WTC11 (cell line): ENCODE data around the gene MSH3. TPM values are rescaled to one million over a fixed set of nuclear protein-coding genes. Genes with fewer than 3 reads are reported as not detected.

Experiments
- ATAC-seq: fragments of 200-7000 bp; cut with Tn5 transposase; 2 replicates; pipeline ENCODE4 v1.10.0; 2021; ENCODE audit warnings: mild to moderate bottlenecking, moderate library complexity
- CTCF ChIA-PET: fragments of 300-600 bp; sonication (Branson Sonifier 250); formaldehyde crosslinking; loops from one replicate; lab custom pipeline; 2021; ENCODE audit warnings: antibody characterized with exemption; lab: Charles Lee
- POLR2A ChIA-PET: fragments of 350-600 bp; sonication (Branson Sonifier 250); formaldehyde crosslinking; loops from one replicate; lab custom pipeline; 2021; ENCODE audit warnings: antibody characterized with exemption; lab: Charles Lee
- DNase-seq: peaks from one replicate; pipeline ENCODE4 v3.0.0; 2021; ENCODE audit warnings: low spot score
- H3K27ac Mint-ChIP-seq: 2 replicates; pipeline ENCODE4 v1.8.0; 2021; ENCODE audit warnings: mixed read lengths
- H3K27me3 Mint-ChIP-seq: 2 replicates; pipeline ENCODE4 v1.8.0; 2021; ENCODE audit warnings: low read depth, mild to moderate bottlenecking, moderate library complexity, mixed read lengths
- H3K36me3 Mint-ChIP-seq: 2 replicates; pipeline ENCODE4 v1.8.0; 2021; ENCODE audit warnings: mixed read lengths
- H3K4me1 Mint-ChIP-seq: 2 replicates; pipeline ENCODE4 v1.8.0; 2022; ENCODE audit warnings: mixed read lengths
- H3K4me3 Mint-ChIP-seq: 2 replicates; pipeline ENCODE4 v1.8.0; 2021; ENCODE audit warnings: mild to moderate bottlenecking, moderate library complexity, mixed read lengths
- H3K9me3 Mint-ChIP-seq: 2 replicates; pipeline ENCODE4 v1.8.0; 2021; ENCODE audit warnings: mixed read lengths
- ELF4 ChIP-seq: sonication (generic); formaldehyde crosslinking; IDR thresholded peaks from 2 replicates; pipeline ENCODE4 v1.8.1; 2022; ENCODE audit warnings: low read depth, mild to moderate bottlenecking, moderate library complexity, missing genetic modification reagents
- ETV6 ChIP-seq: sonication (generic); formaldehyde crosslinking; IDR thresholded peaks from 2 replicates; pipeline ENCODE4 v1.8.1; 2022; ENCODE audit warnings: mild to moderate bottlenecking, missing genetic modification reagents
- FOXP1 ChIP-seq: sonication (generic); formaldehyde crosslinking; IDR thresholded peaks from 2 replicates; pipeline ENCODE4 v1.8.0; 2022; ENCODE audit warnings: missing genetic modification reagents, mild to moderate bottlenecking, moderate library complexity, borderline replicate concordance
- IRF2 ChIP-seq: sonication (generic); formaldehyde crosslinking; IDR thresholded peaks from 2 replicates; pipeline ENCODE4 v1.8.0; 2022; ENCODE audit warnings: low read depth, missing genetic modification reagents, borderline replicate concordance
- JAZF1 ChIP-seq: fragments of 250-450 bp; sonication (Bioruptor Pico); IDR thresholded peaks from 2 replicates; pipeline ENCODE4 v1.9.0; 2021; ENCODE audit warnings: moderate library complexity, mild to moderate bottlenecking, inconsistent platforms
- JUN ChIP-seq: sonication (generic); formaldehyde crosslinking; IDR thresholded peaks from 2 replicates; pipeline ENCODE4 v1.8.0; 2023; ENCODE audit warnings: mild to moderate bottlenecking, missing genetic modification reagents
- MXD4 ChIP-seq: fragments of 250-450 bp; sonication (Bioruptor Pico); IDR thresholded peaks from 2 replicates; pipeline ENCODE4 v1.8.0; 2021; ENCODE audit warnings: mild to moderate bottlenecking, moderate library complexity, borderline replicate concordance
- MYBL2 ChIP-seq: sonication (generic); formaldehyde crosslinking; IDR thresholded peaks from 2 replicates; pipeline ENCODE4 v1.8.1; 2023; ENCODE audit warnings: mild to moderate bottlenecking, moderate library complexity, missing genetic modification reagents
- NFYB ChIP-seq: sonication (generic); formaldehyde crosslinking; conservative IDR thresholded peaks from 2 replicates; pipeline ENCODE4 v1.8.0; 2022; ENCODE audit warnings: low read depth, missing genetic modification reagents
- NR2C2 ChIP-seq: sonication (generic); formaldehyde crosslinking; IDR thresholded peaks from 2 replicates; pipeline ENCODE4 v1.8.0; 2022; ENCODE audit warnings: mild to moderate bottlenecking, missing genetic modification reagents
- RORB ChIP-seq: fragments of 250-450 bp; sonication (Bioruptor Pico); IDR thresholded peaks from 2 replicates; pipeline ENCODE4 v1.9.0; 2021; ENCODE audit warnings: mild to moderate bottlenecking
- TEAD1 ChIP-seq: sonication (generic); formaldehyde crosslinking; IDR thresholded peaks from 2 replicates; pipeline ENCODE4 v1.8.0; 2022; ENCODE audit warnings: mild to moderate bottlenecking, missing genetic modification reagents
- ZNF219 ChIP-seq: sonication (generic); formaldehyde crosslinking; IDR thresholded peaks from 2 replicates; pipeline ENCODE4 v1.8.0; 2023; ENCODE audit warnings: missing genetic modification reagents, mild to moderate bottlenecking, borderline replicate concordance
- ZNF232 ChIP-seq: sonication (generic); formaldehyde crosslinking; IDR thresholded peaks from 2 replicates; pipeline ENCODE4 v1.8.0; 2022; ENCODE audit warnings: mild to moderate bottlenecking, missing genetic modification reagents
- total RNA-seq: library from RNA; stranded (reverse); gene quantifications from 3 replicates; pipeline ENCODE4 v1.2.3, GENCODE V29; 2021
- TF ChIP-seq, protein P1 (sequence below): fragments of 250-450 bp; sonication (Bioruptor Pico); IDR thresholded peaks from 2 replicates; pipeline ENCODE4 v1.9.0; 2021; ENCODE audit warnings: mild to moderate bottlenecking
- TF ChIP-seq, protein P2 (sequence below): fragments of 250-450 bp; sonication (Bioruptor Pico); IDR thresholded peaks from 2 replicates; pipeline ENCODE4 v1.8.0; 2021; ENCODE audit warnings: mild to moderate bottlenecking
- TF ChIP-seq, protein P3 (sequence below): fragments of 250-450 bp; sonication (Bioruptor Pico); IDR thresholded peaks from 2 replicates; pipeline ENCODE4 v1.9.0; 2021; ENCODE audit warnings: mild to moderate bottlenecking
- TF ChIP-seq, protein P4 (sequence below): sonication (generic); formaldehyde crosslinking; IDR thresholded peaks from 2 replicates; pipeline ENCODE4 v1.8.0; 2023; ENCODE audit warnings: mild to moderate bottlenecking, missing genetic modification reagents
- TF ChIP-seq, protein P5 (sequence below): sonication (generic); formaldehyde crosslinking; IDR thresholded peaks from 2 replicates; pipeline ENCODE4 v1.8.1; 2022; ENCODE audit warnings: mild to moderate bottlenecking, moderate library complexity, missing genetic modification reagents
- TF ChIP-seq, protein P6 (sequence below): sonication (generic); formaldehyde crosslinking; conservative IDR thresholded peaks from 2 replicates; pipeline ENCODE4 v1.8.1; 2022; ENCODE audit warnings: mild to moderate bottlenecking, missing genetic modification reagents
- TF ChIP-seq, protein P7 (sequence below): sonication (generic); formaldehyde crosslinking; IDR thresholded peaks from 2 replicates; pipeline ENCODE4 v1.8.1; 2022; ENCODE audit warnings: low read depth, missing genetic modification reagents, borderline replicate concordance

The MSH3 gene
- total RNA-seq, 1 experiment from 2014 or later: 14.6 TPM

DNA sequence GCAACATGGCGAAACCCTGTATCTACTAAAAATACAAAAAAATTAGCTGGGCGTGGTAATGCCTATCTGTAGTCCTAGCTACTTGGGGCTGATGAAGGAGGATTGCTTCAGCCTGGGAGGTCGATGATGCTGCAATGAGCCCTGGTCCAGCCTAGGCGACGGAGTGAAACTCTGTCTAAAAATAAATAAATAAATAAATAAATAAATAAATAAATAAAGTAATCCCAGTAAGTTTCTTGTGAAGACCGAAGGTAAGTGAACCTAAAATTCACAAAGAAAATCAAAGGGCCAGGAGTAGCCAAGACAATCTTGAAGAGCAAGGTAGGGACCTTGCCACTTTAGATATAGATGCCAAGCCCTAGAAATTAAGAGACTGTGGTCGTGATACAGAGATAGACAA, 68.5 kb downstream of the MSH3 start:
- H3K4me3 Mint-ChIP-seq: no peak overlapping the region
- H3K4me1 Mint-ChIP-seq: no peaks in the 10 kb centered on the region
- H3K9me3 Mint-ChIP-seq: peaks cover 14% of the 10 kb centered on the region
- TF ChIP-seq, protein P1, sequence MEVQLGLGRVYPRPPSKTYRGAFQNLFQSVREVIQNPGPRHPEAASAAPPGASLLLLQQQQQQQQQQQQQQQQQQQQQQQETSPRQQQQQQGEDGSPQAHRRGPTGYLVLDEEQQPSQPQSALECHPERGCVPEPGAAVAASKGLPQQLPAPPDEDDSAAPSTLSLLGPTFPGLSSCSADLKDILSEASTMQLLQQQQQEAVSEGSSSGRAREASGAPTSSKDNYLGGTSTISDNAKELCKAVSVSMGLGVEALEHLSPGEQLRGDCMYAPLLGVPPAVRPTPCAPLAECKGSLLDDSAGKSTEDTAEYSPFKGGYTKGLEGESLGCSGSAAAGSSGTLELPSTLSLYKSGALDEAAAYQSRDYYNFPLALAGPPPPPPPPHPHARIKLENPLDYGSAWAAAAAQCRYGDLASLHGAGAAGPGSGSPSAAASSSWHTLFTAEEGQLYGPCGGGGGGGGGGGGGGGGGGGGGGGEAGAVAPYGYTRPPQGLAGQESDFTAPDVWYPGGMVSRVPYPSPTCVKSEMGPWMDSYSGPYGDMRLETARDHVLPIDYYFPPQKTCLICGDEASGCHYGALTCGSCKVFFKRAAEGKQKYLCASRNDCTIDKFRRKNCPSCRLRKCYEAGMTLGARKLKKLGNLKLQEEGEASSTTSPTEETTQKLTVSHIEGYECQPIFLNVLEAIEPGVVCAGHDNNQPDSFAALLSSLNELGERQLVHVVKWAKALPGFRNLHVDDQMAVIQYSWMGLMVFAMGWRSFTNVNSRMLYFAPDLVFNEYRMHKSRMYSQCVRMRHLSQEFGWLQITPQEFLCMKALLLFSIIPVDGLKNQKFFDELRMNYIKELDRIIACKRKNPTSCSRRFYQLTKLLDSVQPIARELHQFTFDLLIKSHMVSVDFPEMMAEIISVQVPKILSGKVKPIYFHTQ: no peak
- TF ChIP-seq, protein P2, sequence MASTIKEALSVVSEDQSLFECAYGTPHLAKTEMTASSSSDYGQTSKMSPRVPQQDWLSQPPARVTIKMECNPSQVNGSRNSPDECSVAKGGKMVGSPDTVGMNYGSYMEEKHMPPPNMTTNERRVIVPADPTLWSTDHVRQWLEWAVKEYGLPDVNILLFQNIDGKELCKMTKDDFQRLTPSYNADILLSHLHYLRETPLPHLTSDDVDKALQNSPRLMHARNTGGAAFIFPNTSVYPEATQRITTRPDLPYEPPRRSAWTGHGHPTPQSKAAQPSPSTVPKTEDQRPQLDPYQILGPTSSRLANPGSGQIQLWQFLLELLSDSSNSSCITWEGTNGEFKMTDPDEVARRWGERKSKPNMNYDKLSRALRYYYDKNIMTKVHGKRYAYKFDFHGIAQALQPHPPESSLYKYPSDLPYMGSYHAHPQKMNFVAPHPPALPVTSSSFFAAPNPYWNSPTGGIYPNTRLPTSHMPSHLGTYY (CRISPR knock-in tag): no peak
- TF ChIP-seq ELF4 (CRISPR knock-in tag) (no peak), JAZF1 (CRISPR knock-in tag) (no peak), IRF2 (CRISPR knock-in tag) (no peak), FOXP1 (CRISPR knock-in tag) (no peak), MYBL2 (no peak), JUN (CRISPR knock-in tag) (no peak), NR2C2 (CRISPR knock-in tag) (no peak), ZNF232 (no peak), ETV6 (no peak), TEAD1 (CRISPR knock-in tag) (no peak), ZNF219 (CRISPR knock-in tag) (no peak), MXD4 (CRISPR knock-in tag) (no peak)
- TF ChIP-seq, protein P3, sequence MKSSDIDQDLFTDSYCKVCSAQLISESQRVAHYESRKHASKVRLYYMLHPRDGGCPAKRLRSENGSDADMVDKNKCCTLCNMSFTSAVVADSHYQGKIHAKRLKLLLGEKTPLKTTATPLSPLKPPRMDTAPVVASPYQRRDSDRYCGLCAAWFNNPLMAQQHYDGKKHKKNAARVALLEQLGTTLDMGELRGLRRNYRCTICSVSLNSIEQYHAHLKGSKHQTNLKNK (CRISPR knock-in tag): no peak
- TF ChIP-seq, protein P4, sequence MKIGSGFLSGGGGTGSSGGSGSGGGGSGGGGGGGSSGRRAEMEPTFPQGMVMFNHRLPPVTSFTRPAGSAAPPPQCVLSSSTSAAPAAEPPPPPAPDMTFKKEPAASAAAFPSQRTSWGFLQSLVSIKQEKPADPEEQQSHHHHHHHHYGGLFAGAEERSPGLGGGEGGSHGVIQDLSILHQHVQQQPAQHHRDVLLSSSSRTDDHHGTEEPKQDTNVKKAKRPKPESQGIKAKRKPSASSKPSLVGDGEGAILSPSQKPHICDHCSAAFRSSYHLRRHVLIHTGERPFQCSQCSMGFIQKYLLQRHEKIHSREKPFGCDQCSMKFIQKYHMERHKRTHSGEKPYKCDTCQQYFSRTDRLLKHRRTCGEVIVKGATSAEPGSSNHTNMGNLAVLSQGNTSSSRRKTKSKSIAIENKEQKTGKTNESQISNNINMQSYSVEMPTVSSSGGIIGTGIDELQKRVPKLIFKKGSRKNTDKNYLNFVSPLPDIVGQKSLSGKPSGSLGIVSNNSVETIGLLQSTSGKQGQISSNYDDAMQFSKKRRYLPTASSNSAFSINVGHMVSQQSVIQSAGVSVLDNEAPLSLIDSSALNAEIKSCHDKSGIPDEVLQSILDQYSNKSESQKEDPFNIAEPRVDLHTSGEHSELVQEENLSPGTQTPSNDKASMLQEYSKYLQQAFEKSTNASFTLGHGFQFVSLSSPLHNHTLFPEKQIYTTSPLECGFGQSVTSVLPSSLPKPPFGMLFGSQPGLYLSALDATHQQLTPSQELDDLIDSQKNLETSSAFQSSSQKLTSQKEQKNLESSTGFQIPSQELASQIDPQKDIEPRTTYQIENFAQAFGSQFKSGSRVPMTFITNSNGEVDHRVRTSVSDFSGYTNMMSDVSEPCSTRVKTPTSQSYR (CRISPR knock-in tag): no peak
- TF ChIP-seq, protein P5, sequence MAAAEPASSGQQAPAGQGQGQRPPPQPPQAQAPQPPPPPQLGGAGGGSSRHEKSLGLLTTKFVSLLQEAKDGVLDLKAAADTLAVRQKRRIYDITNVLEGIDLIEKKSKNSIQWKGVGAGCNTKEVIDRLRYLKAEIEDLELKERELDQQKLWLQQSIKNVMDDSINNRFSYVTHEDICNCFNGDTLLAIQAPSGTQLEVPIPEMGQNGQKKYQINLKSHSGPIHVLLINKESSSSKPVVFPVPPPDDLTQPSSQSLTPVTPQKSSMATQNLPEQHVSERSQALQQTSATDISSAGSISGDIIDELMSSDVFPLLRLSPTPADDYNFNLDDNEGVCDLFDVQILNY (CRISPR knock-in tag): no peak
- TF ChIP-seq, protein P6, sequence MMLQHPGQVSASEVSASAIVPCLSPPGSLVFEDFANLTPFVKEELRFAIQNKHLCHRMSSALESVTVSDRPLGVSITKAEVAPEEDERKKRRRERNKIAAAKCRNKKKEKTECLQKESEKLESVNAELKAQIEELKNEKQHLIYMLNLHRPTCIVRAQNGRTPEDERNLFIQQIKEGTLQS (CRISPR knock-in tag): no peak
- H3K27me3 Mint-ChIP-seq: no peaks in the 10 kb centered on the region
- ChIA-PET POLR2A (no interaction called here), CTCF (no interaction called here)
- DNase-seq (no peak), ATAC-seq (no peak)
- H3K27ac Mint-ChIP-seq: no peak overlapping the region
- peaks cover 46% of the 10 kb centered on the region for H3K36me3 Mint-ChIP-seq

DNA sequence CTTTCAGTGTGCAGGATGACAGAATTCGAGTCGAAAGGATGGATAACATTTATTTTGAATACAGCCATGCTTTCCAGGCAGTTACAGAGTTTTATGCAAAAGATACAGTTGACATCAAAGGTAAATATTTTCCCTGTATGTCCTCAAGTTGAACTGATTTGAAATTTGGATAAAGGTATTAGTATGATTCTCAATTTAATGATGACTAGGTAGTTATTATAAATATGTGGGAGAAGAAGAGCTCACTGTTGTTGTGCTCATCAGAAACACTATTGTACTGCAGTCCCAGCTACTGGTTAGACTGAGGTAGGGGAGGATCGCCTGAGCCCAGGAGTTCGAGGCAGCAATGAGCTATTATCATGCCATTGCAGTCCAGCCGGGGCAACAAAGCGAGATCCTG, 71.0 kb downstream of the MSH3 start:
- POLR2A ChIA-PET: no interaction called here
- ATAC-seq (no peak), DNase-seq (no peak)
- Mint-ChIP-seq H3K27me3 (no peaks in the 10 kb centered on the region), H3K27ac (no peak overlapping the region), H3K36me3 (peaks cover 37% of the 10 kb centered on the region), H3K4me3 (no peak overlapping the region), H3K9me3 (peaks cover 3% of the 10 kb centered on the region), H3K4me1 (no peaks in the 10 kb centered on the region)
- TF ChIP-seq FOXP1 (CRISPR knock-in tag): no peak
- TF ChIP-seq NFYB: no peak
- TF ChIP-seq, protein P7, sequence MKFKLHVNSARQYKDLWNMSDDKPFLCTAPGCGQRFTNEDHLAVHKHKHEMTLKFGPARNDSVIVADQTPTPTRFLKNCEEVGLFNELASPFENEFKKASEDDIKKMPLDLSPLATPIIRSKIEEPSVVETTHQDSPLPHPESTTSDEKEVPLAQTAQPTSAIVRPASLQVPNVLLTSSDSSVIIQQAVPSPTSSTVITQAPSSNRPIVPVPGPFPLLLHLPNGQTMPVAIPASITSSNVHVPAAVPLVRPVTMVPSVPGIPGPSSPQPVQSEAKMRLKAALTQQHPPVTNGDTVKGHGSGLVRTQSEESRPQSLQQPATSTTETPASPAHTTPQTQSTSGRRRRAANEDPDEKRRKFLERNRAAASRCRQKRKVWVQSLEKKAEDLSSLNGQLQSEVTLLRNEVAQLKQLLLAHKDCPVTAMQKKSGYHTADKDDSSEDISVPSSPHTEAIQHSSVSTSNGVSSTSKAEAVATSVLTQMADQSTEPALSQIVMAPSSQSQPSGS (CRISPR knock-in tag): no peak
- no peak for TF ChIP-seq RORB
- CTCF ChIA-PET: no interaction called here
